Measurements from ENCODE around the gene SENP7.

GRCh38 chr3:101544161-101544850 is 31.3 kb upstream of the SENP7 start:
- TF ChIP-seq CTCF (IDR thresholded peaks at IDR 0.05) (no peak), POLR2A (IDR thresholded peaks at IDR 0.05) (no peak)
